Non-pigmented ciliary epithelial cell (primary cell): Measurements from ENCODE around the gene SLC26A11.

Experiments used
- DNase-seq: peaks from one replicate; pipeline ENCODE4 v3.0.0-alpha.2; 2010; ENCODE audit warnings: low read depth

Gene SLC26A11

DNA sequence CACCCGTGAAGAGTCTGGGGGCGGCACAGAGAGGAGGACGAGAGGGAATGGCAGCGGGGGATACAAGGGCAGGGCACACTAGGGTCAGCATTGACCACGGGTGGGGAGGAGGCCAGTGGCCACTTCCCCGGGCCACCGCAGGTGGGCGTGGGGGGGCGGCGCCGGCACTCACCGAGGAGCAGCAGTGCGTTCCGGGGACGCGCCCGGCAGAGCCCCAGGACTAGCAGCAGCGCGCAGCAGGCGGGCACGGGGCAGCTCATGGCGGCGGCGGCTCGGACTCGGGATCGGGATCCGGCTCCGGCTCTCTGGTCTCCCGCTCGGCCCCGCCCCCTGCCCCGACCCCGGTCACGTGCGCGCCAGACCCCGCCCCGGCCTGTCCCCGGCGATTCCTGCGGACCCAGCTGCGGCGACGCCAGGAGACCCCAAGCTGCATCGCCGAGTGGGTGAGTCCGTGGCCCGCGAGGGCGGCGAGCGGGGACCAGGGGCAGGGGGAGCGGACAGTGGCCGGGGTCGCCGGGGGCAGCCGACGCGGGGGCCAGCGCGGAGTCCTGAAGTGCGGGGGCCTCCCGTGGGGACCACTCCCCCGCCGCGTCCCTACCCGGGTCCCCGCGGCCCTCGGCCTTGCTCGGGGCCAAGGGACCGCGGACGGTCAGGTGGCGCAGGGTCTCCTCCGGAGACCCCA, at the start of gene SLC26A11, which contains the start of gene SGSH:
SLC26A11 (plus strand) TSS at position 374 of the 682 bp plus-strand sequence. CDS start 1,134 bp downstream, outside the sequence.
SGSH (minus strand) TSS at position 280 of the 682 bp plus-strand sequence; CDS start at position 260, 20 bp downstream.
- DNase-seq: no peak

DNA sequence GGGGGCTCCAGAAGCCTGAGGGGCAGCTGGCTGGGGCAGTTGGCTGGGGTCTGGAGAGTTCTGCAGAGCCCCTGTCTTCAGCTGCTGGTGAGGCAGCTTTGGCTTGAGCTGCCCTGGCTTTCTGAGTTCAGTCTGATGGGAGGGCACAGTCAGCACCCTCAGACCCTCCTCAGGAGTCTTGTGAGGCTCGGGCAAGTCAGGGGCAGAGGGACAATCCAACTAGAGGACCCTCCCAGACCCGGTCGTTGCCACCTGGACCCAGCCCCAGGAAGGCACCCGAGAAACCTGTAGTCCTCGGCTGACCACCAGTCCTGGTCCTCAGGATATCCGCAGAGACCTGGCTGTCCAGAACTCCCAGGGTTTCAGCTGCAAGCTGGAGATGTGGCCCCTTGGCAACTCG, 48.5 kb upstream of the SLC26A11 start:
- no peak for DNase-seq

DNA sequence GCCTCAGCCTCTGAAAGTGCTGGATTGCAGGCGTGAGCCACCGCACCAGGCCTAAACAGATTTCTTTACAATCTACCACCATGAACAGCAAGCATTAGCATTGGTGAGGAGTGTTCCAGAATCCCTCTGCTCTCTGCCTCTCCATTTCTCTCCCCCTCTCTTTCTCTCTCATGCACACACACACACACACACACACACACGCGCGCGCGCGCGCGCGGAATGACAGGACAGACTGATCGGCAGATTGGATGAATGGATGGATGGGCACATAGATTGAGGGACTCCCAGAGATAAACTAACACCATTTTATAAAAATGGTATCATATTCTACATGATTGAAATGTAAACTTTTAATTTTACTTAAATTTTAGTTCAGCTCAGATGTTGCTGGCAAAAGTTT, 47.1 kb upstream of the SLC26A11 start:
- DNase-seq: no peak

DNA sequence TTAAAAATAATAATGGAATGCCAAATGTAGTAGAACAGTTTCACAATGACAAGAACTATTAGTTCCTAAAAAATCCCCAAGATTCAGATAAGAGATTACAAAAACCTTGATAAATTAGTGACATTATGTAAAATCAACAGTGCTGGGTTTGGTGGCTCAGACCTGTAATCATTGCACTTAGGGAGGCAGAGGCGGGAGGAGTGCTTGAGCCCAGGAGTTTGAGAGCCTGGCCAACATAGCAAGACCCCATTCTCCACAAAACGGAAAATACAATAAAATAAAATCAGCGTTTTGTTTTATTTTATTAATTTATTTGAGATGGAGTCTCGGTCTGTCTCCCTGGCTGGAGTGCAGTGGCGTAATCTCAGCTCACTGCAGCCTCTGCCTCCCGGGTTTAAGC, 46.3 kb upstream of the SLC26A11 start:
- DNase-seq: no peak

DNA sequence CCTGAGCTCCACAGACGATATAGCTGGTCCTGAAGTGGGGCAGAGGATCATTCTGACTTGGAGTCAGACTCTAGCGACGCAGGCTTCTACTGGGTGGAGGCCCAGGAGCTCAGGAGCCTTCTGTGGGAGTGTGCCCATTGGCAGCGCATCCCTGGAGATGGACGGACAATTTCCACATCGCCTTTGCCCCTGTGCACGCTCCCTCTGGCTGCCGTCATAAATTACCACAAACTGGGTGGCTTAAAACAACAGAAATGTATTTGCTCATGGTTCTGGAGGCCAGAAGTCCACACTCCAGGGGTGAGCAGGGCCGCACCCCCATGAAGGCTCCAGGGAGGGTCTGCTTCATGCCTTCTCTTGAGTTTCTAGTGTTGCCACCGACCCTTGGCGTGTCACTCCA, 43.5 kb upstream of the SLC26A11 start:
- no peak for DNase-seq

DNA sequence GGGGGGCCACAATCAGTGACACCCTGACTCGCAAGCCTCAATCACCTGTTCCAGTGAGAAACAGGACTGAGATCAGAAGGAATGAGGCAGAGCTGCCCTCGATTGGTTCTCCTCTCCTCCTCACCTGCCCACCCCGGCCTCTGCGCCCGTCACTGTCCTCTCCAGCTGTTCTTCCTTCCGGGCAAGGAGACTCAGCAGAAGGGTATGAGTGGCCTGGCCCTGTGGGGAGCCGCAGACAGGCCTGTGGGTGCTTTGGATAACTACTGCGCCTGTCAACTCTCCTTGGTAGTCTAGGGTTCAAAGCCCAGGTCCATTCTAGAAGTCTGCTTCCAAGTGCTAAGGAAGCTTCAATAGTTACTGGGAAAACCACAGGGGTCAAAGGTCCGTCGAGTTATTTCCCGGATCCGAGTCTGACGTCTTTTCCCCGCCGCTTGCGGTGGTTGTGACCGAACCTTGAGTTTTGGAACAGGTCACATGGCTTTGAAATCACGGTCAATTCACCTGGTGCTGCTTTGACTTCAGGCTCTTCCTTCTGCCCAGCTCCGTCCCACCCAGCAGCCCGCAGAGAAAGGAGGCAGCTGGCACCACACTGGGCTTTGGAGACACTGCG, 42.1 kb upstream of the SLC26A11 start:
- no peak for DNase-seq

DNA sequence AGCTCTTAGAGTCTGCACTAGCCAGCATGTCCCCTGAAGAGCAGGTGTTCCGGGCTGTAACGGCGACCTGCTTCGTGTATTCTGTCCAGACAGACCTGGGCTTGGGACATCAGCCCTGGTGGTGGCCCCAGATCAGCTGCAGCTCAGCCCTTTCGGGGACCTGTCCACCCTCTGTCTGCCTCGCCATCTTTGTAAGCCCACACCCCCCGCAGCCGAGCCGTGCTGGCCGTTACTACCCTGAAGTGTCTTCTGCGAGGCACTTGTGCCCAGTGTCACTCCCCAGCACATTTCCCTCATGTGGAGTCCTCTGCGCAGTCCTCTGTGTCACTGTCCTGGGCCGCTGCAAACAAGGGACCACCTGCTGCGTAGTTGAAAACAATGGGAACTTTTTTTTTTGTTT, 40.0 kb upstream of the SLC26A11 start:
- DNase-seq: no peak

DNA sequence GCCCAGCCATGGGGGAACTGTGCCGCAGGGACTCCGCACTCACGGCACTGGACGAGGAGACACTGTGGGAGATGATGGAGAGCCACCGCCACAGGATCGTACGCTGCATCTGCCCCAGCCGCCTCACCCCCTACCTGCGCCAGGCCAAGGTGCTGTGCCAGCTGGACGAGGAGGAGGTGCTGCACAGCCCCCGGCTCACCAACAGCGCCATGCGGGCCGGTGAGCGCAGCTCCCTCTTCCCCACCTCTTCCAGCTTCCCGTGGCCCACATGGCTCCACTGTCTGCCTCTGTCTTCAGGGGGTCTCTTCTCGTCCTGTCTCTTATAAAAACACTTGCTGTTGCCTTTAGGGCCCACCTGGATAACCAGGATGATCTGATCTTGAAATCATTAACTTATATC, 38.8 kb upstream of the SLC26A11 start:
- DNase-seq: no peak

DNA sequence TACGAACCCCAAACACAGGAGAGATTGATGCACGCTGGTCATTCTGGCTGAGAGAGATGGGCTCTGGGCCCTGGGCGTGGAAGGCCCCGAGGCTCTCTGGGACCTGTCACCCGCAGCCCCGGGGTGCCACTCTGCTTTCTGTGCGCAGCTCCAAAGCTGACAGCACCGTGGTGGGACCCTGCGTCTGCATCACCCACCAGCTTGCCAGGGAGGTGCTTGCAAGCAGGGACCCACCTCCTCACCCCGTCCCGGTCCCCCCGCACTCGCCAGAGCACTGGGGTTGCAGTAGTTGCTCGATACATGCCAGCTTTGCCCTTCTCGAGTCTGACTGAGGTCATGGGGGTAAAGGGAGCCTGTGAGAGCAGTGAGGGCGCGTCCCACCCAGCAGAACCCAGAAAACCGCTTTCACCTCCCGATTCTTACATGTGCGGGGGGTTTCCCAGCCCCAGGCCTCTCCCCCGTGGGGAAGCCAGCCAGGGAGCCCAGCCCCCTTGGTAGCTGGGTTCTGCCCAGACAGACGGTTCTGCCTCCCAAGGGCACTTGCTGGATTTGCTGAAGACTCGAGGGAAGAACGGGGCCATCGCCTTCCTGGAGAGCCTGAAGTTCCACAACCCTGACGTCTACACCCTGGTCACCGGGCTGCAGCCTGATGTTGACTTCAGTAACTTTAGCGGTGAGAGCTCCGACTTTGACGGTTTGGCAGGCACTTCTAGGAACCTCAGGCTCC, 37.9 kb upstream of the SLC26A11 start:
- DNase-seq: no peak

DNA sequence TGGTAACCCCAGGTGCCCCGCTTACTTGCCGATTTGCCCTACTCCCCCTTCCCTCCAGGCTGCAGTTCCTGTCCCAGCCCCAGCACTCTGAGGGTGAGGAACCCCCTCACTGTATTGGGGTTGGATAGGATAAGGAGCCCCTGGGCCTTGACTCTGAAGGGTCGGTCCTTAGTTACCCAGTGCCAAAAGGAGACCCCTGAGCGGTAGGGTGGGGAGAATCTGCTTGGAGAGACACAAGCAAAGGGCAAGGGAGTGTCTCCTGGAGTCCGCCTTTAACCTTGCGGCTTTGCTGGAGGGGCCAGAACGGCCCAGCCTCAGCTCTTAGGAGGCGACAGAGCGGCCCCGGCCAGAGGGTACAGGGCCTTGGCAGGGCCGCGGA, 37.4 kb upstream of the SLC26A11 start:
- no peak for DNase-seq

DNA sequence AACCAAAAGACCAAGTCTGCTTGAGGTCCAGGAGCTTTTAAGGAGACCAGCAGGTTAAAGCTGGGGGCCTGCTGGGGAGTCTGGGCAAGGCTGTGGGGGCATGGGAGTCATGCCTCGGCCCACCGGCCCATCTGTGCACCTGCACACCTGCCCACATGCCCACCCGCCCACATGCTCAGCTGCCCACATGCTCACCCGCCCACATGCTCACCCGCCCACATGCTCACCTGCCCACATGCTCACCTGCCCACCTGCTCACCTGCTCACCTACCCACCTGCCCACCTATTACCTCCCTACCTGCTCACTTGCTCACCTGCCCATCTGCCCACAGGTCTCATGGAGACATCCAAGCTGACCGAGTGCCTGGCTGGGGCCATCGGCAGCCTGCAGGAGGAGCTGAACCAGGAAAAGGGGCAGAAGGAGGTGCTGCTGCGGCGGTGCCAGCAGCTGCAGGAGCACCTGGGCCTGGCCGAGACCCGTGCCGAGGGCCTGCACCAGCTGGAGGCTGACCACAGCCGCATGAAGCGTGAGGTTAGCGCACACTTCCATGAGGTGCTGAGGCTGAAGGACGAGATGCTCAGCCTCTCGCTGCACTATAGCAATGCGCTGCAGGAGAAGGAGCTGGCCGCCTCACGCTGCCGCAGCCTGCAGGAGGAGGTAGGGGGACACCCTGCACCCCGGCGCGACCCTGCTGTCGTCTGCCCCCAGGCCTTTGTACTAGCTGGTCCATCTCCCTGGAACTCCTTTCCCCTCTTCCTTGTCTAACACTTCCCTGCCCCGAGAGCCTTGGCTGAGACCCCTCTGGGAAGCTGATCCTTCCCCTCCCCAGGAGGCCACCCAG, 36.4 kb upstream of the SLC26A11 start:
- no peak for DNase-seq

DNA sequence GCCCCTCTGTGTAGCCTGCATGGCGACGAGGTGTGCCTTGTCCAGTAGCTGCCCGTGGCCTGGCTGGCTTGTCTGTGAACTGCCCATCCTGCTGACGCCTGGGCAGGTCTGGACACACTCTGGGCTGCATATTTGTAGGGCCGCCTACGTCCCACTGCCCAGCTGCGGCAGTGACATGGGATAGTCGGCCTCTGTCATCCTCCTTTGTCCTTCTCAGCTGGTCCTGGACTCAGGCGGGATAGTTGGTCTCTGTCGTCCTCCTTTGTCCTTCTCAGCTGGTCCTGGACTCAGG, 35.9 kb upstream of the SLC26A11 start:
- no peak for DNase-seq

DNA sequence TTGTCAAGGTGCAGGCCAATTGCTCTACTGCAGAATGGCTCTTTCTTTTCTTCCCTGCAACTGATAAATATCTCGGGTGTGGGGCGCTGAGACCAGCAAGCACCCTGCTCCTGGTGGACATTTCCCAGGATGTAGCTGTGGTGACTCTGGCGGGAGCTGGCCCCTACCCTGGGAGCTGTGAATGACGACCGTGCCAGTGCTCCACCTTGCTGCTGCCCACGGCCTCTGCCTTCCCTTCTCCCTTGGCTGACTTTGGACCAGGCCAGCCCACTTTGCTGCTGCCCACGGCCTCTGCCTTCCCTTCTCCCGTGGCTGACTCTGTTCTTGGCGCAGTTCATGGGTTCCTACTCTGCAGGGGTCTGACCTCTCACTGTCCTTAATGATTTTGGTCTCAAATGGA, 34.3 kb upstream of the SLC26A11 start:
- DNase-seq: no peak

DNA sequence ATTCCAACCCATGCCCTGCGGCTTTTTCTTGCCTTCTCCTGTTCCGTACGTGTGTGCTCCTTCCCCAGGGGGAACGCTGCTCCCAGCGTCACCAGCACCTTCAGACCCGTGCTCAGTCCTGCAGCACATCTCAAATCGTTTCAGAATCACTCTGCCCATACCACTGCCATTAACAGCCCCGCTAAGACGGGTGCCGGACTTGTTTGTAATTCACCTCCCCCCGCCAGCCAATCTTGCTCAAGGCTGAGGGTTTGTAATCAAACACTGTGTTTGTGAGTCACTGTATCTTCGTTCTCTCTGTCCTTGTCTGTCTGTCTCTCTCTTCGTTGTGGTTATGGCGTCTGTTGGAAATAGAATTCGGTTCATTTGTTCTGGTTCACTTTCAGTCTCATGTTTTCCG, 33.1 kb upstream of the SLC26A11 start:
- no peak for DNase-seq

DNA sequence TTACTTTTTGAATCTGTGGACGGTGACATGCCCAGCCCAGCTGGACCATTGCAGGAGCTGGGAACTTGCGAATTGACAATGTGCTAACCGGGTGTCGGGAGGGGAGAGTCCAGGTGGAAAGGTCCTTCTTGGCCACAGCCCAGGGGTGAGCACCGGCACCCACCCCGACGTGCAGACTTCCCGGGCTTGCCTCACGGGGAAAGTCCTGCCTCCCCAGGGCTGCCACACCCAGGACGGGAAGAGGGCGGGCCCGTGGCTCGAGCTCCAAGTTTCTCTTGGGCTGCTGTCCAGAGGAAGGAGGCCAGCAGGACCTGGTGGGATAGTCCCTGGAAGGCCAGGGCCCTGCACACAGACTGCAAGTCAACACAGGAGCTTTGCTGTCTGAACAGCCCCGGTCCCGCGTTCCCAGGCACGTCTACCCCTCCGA, 32.7 kb upstream of the SLC26A11 start:
- no peak for DNase-seq

DNA sequence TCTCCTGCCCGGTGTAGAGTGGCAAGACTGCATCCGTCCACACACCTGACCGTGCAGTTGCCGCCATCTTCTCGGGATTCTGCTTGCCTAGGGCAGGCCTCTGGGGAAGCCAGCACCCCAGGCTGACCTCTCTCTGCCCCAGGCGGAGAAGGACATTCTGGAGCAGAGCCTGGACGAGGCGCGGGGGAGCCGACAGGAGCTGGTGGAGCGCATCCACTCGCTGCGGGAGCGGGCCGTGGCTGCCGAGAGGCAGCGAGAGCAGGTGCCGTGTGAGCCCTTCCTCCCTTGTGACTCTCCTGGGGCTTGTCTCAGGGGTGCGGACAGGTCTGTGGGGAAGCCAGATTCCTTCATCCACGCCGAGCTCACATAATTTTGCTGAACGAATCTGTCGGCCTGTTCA, 30.6 kb upstream of the SLC26A11 start:
- no peak for DNase-seq

DNA sequence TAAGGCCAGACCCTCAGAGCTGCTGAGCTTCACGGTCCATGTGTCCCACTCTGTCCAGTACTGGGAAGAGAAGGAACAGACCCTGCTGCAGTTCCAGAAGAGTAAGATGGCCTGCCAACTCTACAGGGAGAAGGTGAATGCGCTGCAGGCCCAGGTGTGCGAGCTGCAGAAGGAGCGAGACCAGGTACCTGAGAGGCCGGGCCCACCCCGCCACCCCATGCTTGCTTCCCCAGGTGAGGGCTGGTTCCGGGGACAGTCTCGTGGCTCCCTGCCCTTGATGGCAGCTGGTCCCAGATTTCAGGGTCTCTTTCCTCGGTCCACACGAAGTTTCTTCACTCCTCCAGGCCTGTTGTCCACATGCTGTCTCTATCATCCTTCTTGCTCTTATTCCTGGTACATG, 29.5 kb upstream of the SLC26A11 start:
- no peak for DNase-seq

DNA sequence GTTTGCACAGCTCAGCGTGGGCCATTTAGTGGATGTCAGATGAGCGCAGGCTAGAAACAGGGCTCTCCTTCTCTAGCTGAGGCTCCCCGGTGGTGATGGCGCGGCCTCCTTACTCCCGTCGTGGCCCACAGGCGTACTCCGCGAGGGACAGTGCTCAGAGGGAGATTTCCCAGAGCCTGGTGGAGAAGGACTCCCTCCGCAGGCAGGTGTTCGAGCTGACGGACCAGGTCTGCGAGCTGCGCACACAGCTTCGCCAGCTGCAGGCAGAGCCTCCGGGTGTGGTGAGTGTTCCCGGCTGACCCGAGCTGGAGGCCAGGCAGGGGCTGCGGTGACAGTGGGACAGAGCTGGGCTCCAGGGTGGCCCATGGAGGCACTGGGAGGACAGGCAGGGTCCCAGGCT, 29.0 kb upstream of the SLC26A11 start:
- no peak for DNase-seq

DNA sequence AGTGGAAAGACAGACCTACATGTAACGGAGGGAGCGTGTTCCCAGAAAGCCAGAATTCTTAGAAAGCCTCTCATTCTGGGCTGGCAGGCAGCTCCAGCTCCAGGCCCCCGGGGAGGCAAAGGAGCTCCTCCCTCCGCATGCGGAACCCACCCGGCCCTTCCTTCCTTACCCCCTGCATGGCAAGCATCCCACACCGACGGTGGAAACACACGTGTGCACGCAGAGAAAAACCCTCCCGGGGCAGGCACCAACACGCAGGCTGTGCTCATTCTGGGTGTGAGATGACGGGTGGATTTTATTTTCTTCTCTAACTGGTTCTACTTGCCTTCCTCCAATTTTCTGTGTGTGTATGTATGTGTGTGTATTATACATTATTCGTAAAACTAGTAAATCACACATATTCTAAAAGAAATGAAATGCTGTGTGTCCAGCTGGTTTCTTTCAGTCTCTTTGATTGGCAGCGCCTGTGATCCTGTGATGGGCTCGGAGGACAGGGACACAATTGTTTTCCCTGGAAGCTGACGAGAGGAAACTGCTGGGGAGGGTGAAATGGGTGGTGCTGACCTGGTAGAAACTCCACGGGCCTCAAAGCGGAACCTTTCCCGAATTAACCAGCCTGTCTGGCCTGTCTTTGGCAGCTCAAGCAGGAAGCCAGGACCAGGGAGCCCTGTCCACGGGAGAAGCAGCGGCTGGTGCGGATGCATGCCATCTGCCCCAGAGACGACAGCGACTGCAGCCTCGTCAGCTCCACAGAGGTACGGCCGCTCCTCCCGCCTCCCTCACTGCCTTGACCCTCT, 28.2 kb upstream of the SLC26A11 start:
- no peak for DNase-seq

DNA sequence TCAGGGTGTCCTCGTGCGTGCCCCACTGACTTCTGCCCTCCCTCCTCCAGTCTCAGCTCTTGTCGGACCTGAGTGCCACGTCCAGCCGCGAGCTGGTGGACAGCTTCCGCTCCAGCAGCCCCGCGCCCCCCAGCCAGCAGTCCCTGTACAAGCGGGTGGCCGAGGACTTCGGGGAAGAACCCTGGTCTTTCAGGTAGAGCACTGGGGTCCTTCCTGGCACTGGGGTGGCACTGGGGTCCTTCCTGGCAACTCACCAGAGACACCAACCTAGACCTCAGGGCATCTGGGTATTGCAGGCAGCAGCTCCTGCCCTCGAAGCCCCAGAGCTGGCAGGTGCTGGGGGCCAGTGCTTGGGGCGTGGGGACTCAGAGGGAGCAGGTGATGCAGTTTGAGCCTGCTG, 25.1 kb upstream of the SLC26A11 start:
- DNase-seq: no peak

DNA sequence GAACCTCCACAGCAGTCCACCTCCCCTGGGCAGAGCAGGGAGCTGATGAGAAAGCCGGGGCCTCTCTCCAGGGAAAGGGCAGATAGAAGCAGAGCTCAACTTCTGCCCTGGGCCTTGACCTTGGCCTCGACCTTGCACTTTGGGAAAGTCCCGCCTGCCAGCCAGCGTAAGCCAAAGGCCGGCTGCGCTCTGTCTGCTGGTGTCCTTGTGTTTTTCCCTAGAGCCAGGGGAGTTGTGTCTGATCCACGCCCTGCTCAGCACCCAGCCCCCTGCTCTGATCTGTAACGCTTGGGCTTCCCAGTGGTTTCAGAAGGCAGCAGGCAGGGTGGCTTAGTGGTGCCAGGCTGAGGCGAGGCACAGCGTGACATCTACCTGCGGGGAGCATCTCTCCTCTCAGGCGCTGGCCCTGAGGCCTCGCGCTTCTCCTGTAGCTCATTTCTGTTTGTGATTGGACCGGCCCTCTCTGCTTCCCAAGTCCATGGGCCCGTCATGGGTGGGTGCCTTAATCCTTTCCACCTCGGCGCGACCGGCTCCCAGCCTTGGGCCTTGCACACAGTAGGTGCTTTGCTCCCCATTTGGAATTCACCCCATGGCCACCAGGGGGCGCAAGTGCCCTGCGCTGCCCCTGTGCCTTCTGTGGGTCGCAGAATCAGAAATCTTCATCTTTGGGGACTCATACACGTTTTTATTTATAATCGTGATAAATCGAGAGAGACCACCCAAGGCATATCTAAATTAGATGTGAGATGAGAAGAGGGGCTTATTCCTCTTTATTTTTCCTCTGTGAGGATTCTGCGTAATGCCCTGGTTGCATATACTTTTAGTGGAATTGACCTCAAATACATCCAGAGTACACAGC, 24.3 kb upstream of the SLC26A11 start:
- no peak for DNase-seq
